GM12872 (cell line): ENCODE data around the gene SMTNL2.
A peak's percentile ranks its signal among the peaks of the same experiment; 100 is the strongest.

ENCODE experiments used
- CTCF ChIP-seq: IDR thresholded peaks from 3 replicates; pipeline ENCODE4 v1.5.1; 2011; ENCODE audit warnings: low read depth, mild to moderate bottlenecking, low read length, moderate library complexity; ENCODE audit not compliant: insufficient read depth

SMTNL2 gene

GRCh38 chr17:4588898-4589625, 4.7 kb downstream of the SMTNL2 start:
- no peak for TF ChIP-seq CTCF

- no peak for TF ChIP-seq CTCF
Measured at GRCh38 chr17:4590981-4591453, 6.7 kb downstream of the SMTNL2 start.

- TF ChIP-seq CTCF, result no peak
Measured at GRCh38 chr17:4591529-4591928, 7.2 kb downstream of the SMTNL2 start.

- no peak for TF ChIP-seq CTCF
Measured at GRCh38 chr17:4592240-4593005, 8.1 kb downstream of the SMTNL2 start.

- no peak for TF ChIP-seq CTCF
Measured at GRCh38 chr17:4593021-4593421, 8.7 kb downstream of the SMTNL2 start.

GRCh38 chr17:4594406-4594805, 10.1 kb downstream of the SMTNL2 start:
- TF ChIP-seq CTCF, result no peak

- TF ChIP-seq CTCF, result peak; percentile 45; the same call in 2 of the 3 replicates
Measured at GRCh38 chr17:4594931-4595684, 10.8 kb downstream of the SMTNL2 start.
